HG03135 (cell line): Measurements from ENCODE around the gene SFXN2.
"Not testable (repeated sequence)": the region's sequence is repeated elsewhere in the genome, so short reads cannot be mapped to it uniquely, and the experiment has no call there.

Experiments used
- ATAC-seq: cut with Tn5 transposase; IDR thresholded peaks from one replicate; pipeline ENCODE4 v1.9.1; 2021; ENCODE audit warnings: mild to moderate bottlenecking, moderate library complexity; ENCODE audit not compliant: unreplicated experiment

SFXN2 gene

GRCh38 chr10:102718220-102718619 lies 3.8 kb downstream of the SFXN2 start:
- no peak for ATAC-seq

- ATAC-seq = no peak
Observed at GRCh38 chr10:102720337-102720736, 5.9 kb downstream of the SFXN2 start.

- no peak for ATAC-seq
Observed at GRCh38 chr10:102720775-102721301, 6.4 kb downstream of the SFXN2 start.

GRCh38 chr10:102721954-102722353 lies 7.5 kb downstream of the SFXN2 start:
- no peak for ATAC-seq

- ATAC-seq = no peak
Observed at GRCh38 chr10:102723989-102724388, 9.6 kb downstream of the SFXN2 start.

GRCh38 chr10:102726274-102726673 lies 11.8 kb downstream of the SFXN2 start:
- ATAC-seq = no peak

- no peak for ATAC-seq
Observed at GRCh38 chr10:102727037-102727818, 12.8 kb downstream of the SFXN2 start.

- ATAC-seq = no peak
Observed at GRCh38 chr10:102729029-102730026, 14.9 kb downstream of the SFXN2 start.

- no peak for ATAC-seq
Observed at GRCh38 chr10:102731222-102731800, 16.9 kb downstream of the SFXN2 start.

GRCh38 chr10:102732661-102733060 lies 18.2 kb downstream of the SFXN2 start:
- no peak for ATAC-seq

- no peak for ATAC-seq
Observed at GRCh38 chr10:102735065-102735562, 20.7 kb downstream of the SFXN2 start.

- no peak for ATAC-seq
Observed at GRCh38 chr10:102738692-102739121, 24.3 kb downstream of the SFXN2 start.

- no peak for ATAC-seq
Observed at GRCh38 chr10:102740229-102740628, 25.8 kb downstream of the SFXN2 start.

GRCh38 chr10:102741726-102742237 lies 27.3 kb downstream of the SFXN2 start:
- ATAC-seq = no peak

- ATAC-seq = not testable (repeated sequence)
Observed at GRCh38 chr10:102742313-102742712, 27.9 kb downstream of the SFXN2 start.

- peak; percentile 1 for ATAC-seq
Observed at GRCh38 chr10:102743078-102743587, 28.7 kb downstream of the SFXN2 start.

GRCh38 chr10:102743588-102744373 lies 29.3 kb downstream of the SFXN2 start, which contains the start of gene WBP1L:
TSS of gene WBP1L (plus strand) at chr10:102743948. CDS start at chr10:102744054, 106 bp downstream.
- peak; percentile 94 for ATAC-seq

GRCh38 chr10:102744374-102745051 lies 30.1 kb downstream of the SFXN2 start:
- peak; percentile 19 for ATAC-seq

GRCh38 chr10:102745157-102745556 lies 30.7 kb downstream of the SFXN2 start:
- no peak for ATAC-seq
